Trophoblast cell (in vitro differentiated cells and primary cell): Measurements from ENCODE around the gene NEUROG1.

Source experiments
- DNase-seq, 2 donors: peaks; one replicate each; pipeline ENCODE4 v3.0.0-alpha.2; 2016
- H2AFZ ChIP-seq: 2 replicates; pipeline ENCODE4 v1.6.1; 2013; ENCODE audit warnings: low read length, moderate library complexity, mild to moderate bottlenecking; ENCODE audit not compliant: insufficient read depth, poor library complexity
- H2AK5ac ChIP-seq: 2 replicates; pipeline ENCODE4 v1.6.1; 2013; ENCODE audit warnings: mild to moderate bottlenecking, low read length
- H2BK120ac ChIP-seq: 2 replicates; pipeline ENCODE4 v1.6.1; 2013; ENCODE audit warnings: low read length, mild to moderate bottlenecking, moderate library complexity; ENCODE audit not compliant: insufficient read depth, poor library complexity
- H2BK12ac ChIP-seq: 2 replicates; pipeline ENCODE4 v1.6.1; 2013; ENCODE audit warnings: mild to moderate bottlenecking, low read length, moderate library complexity
- H2BK5ac ChIP-seq: 2 replicates; pipeline ENCODE4 v1.6.1; 2013; ENCODE audit warnings: low read length, low read depth, moderate library complexity, mild to moderate bottlenecking; ENCODE audit not compliant: poor library complexity
- H3K14ac ChIP-seq: 2 replicates; pipeline ENCODE4 v1.6.1; 2013; ENCODE audit warnings: mild to moderate bottlenecking, low read length
- H3K18ac ChIP-seq: 2 replicates; pipeline ENCODE4 v1.6.1; 2013; ENCODE audit warnings: mild to moderate bottlenecking, low read length
- H3K23ac ChIP-seq: 2 replicates; pipeline ENCODE4 v1.6.1; 2013; ENCODE audit warnings: low read length
- H3K27ac ChIP-seq: 2 replicates; pipeline ENCODE4 v1.5.1; 2013; ENCODE audit warnings: low read depth, mild to moderate bottlenecking, inconsistent platforms, low read length, moderate library complexity
- H3K27me3 ChIP-seq: 2 replicates; pipeline ENCODE4 v1.6.1; 2013; ENCODE audit warnings: inconsistent platforms, mild to moderate bottlenecking, low read length, moderate library complexity; ENCODE audit not compliant: insufficient read depth
- H3K36me3 ChIP-seq, 2 experiments: 1 replicate in 1 of 2; 2 replicates in 1 of 2; pipeline ENCODE4 v1.6.1; 2013; ENCODE audit warnings: low read length in 2 of 2, mild to moderate bottlenecking in 2 of 2, moderate library complexity in 1 of 2; ENCODE audit not compliant: insufficient read depth in 2 of 2, control insufficient read depth in 1 of 2
- H3K4ac ChIP-seq: 2 replicates; pipeline ENCODE4 v1.6.1; 2013; ENCODE audit warnings: low read depth, mild to moderate bottlenecking, low read length, moderate library complexity
- H3K4me1 ChIP-seq, 2 experiments: 1 replicate in 1 of 2; 2 replicates in 1 of 2; pipeline ENCODE4 v1.6.1; 2013; ENCODE audit warnings: low read length in 2 of 2, mild to moderate bottlenecking in 2 of 2, moderate library complexity in 1 of 2; ENCODE audit not compliant: insufficient read depth in 2 of 2, control insufficient read depth in 1 of 2
- H3K4me2 ChIP-seq: 2 replicates; pipeline ENCODE4 v1.6.1; 2013; ENCODE audit warnings: inconsistent platforms, mild to moderate bottlenecking, low read length, moderate library complexity
- H3K4me3 ChIP-seq: 2 replicates; pipeline ENCODE4 v1.5.1; 2013; ENCODE audit warnings: mild to moderate bottlenecking, low read depth, low read length, inconsistent platforms
- H3K79me1 ChIP-seq: one replicate; pipeline ENCODE4 v1.6.1; 2013; ENCODE audit warnings: low read length
- H3K79me2 ChIP-seq: 2 replicates; pipeline ENCODE4 v1.6.1; 2013; ENCODE audit warnings: low read length, mild to moderate bottlenecking; ENCODE audit not compliant: control insufficient read depth, insufficient read depth, poor library complexity
- H3K9ac ChIP-seq: 2 replicates; pipeline ENCODE4 v1.6.1; 2013; ENCODE audit warnings: mild to moderate bottlenecking, low read length
- H3K9me3 ChIP-seq: 2 replicates; pipeline ENCODE4 v1.6.1; 2013; ENCODE audit warnings: low read depth, mild to moderate bottlenecking, control low read depth, inconsistent platforms, low read length; ENCODE audit not compliant: insufficient read depth
- H4K12ac ChIP-seq: 2 replicates; pipeline ENCODE4 v1.6.1; 2013; ENCODE audit warnings: low read depth, mild to moderate bottlenecking, low read length, moderate library complexity
- H4K8ac ChIP-seq: 2 replicates; pipeline ENCODE4 v1.6.1; 2013; ENCODE audit warnings: low read depth, mild to moderate bottlenecking, low read length, moderate library complexity
- H4K91ac ChIP-seq: one replicate; pipeline ENCODE4 v1.6.1; 2013; ENCODE audit warnings: low read depth, mild to moderate bottlenecking, low read length, moderate library complexity
- WGBS: extraction: QIAGEN DNeasy Blood & Tissue Kit; methylation state at CpG from one replicate; pipeline ENCODE4 v1.1.7; 2013; ENCODE audit warnings: missing lambda C conversion rate; ENCODE audit not compliant: insufficient read length, insufficient coverage; ENCODE audit errors: extremely low coverage; 5-methylcytosine and 5-hydroxymethylcytosine counted together

The NEUROG1 gene

DNA sequence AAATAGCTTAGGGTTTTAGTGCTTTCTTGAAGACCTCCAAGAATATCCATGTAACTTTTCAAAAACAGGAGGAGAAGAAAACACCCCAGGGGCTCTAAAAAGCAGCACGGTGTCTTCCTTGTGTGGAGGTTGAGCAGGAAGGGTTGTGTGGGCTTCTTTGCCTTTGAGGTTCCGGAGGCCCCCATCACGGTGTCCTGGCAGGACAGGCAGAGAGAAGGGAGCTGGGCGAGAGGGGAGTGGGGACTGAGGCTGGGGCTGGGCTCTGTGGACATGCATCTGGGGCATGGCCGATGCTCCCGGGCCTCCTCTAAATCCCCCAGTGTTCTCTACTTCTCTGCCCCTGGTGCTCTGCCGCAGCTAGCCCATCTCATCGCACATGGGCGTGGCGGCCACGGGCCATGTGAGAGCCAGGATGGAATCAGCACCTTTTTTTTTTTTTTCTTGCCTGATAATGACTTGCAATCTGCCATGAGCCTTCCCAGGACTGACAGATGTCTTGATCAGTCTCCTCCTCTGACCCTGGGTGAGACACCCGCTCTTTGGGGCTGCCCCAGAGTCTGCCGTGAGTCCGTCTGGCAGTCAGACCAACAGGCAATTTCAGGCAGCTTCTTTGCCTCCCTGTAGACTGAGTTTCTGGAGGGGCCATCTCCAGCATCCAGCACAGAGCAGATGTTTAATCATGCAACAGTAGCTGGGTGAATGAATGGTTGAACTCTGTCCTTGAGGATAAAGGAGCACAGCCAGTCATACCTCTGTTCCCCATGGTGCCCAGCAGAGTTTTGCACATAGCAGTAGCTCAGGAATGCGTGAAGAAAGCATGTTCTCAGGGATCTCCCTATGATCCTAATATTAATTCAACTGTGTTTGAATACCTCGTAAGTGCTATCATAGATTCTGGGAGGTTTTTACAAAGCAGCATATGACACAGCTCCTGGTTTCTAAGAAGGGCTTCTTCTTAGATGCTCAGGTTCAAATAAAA, 30.9 kb upstream of the NEUROG1 start:
- Histone ChIP-seq H3K23ac (no peak overlapping the region), H3K9me3 (no peaks in the 10 kb centered on the region)

DNA sequence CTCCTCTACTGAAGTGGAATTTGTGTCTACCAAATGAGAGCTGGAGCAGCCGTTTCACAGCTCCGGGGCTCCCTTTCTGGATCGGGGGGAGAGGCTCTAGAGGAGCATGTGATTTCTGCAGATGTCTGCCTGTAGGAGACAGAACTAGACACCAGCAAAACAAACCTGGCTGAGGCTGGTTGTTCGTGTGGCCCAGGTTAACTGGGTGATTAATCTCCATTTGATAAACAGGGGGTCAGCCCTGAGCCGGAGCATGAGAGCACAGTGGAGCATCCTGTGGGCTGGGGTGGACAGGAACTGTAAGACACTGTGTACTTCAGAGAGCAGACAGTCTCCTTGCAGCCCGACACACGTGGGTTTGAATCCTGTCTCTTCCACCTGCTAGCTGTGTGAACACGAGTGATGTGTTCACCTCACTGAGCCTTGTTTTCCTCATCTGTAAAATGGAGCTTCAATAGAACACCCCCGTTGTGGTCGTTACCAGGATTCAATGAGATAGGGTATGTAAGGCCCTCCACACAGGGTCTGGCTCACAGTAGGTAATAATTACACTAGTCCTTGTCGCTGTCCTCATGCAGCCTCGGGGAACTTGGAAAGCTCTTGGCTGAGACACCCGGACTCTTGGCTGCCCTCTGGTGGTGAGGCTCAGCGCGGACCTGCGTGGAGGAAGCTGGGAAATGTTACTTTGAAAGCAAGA, 30.1 kb upstream of the NEUROG1 start:
- Histone ChIP-seq H3K27me3 (no peaks in the 10 kb centered on the region), H3K36me3 (no peaks in the 10 kb centered on the region), H4K12ac (no peak overlapping the region), H4K8ac (no peak overlapping the region), H3K4me3 (no peak overlapping the region), H3K9me3 (no peaks in the 10 kb centered on the region), H2AK5ac (no peak overlapping the region), H3K4ac (no peak overlapping the region), H3K4me2 (no peak overlapping the region), H2BK12ac (no peak overlapping the region), H3K79me2 (no peaks in the 10 kb centered on the region), H3K9ac (no peak overlapping the region), H4K91ac (no peak overlapping the region), H3K14ac (no peak overlapping the region), H3K4me1 (no peaks in the 10 kb centered on the region), H2BK5ac (no peak overlapping the region), H2BK120ac (no peak overlapping the region), H3K23ac (no peak overlapping the region), H3K79me1 (no peaks in the 10 kb centered on the region), H3K27ac (no peak overlapping the region), H2AFZ (no peak overlapping the region), H3K18ac (no peak overlapping the region)
- WGBS: no CpG with 5 or more reads among the region's 16 CpGs
- peak; percentile 51 to 80 for DNase-seq

More for the DNA sequence above, 30.9 kb upstream of the NEUROG1 start:
- no peak overlapping the region for H3K4me2 ChIP-seq
- H4K12ac ChIP-seq: no peak overlapping the region
- no peak overlapping the region for H3K4ac ChIP-seq
- no peak overlapping the region for H4K91ac ChIP-seq
- no peak overlapping the region for H3K18ac ChIP-seq
- H3K14ac ChIP-seq: no peak overlapping the region
- H3K79me1 ChIP-seq: no peaks in the 10 kb centered on the region
- no peak overlapping the region for H2BK12ac ChIP-seq
- no CpG with 5 or more reads among the region's 16 CpGs for WGBS
- DNase-seq: no peak
- H3K36me3 ChIP-seq: no peaks in the 10 kb centered on the region
- H3K27ac ChIP-seq: no peak overlapping the region
- H4K8ac ChIP-seq: no peak overlapping the region
- H3K4me1 ChIP-seq: no peaks in the 10 kb centered on the region
- no peak overlapping the region for H3K9ac ChIP-seq
- no peak overlapping the region for H2AFZ ChIP-seq
- H3K79me2 ChIP-seq: no peaks in the 10 kb centered on the region
- no peak overlapping the region for H3K4me3 ChIP-seq
- H2AK5ac ChIP-seq: no peak overlapping the region
- no peak overlapping the region for H2BK120ac ChIP-seq
- no peaks in the 10 kb centered on the region for H3K27me3 ChIP-seq
- H2BK5ac ChIP-seq: no peak overlapping the region

DNA sequence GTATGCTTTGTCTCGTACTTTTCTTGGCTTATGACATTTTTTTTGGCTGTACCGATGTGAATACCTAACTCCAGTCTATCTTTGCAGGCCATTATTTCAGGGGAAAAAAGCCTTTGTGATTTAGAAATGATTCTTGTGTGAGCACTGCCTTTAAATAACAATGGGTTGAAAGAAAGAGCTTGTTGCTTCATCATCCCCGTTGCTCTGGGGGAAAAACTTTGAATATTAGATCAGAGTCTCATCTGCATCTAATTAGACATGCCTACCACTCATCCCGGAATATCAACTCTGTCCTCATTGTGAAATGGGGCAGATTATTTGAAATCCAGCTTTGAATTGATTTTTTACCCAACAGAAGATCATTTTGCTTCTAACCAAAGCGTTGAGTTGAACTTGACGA, 29.5 kb upstream of the NEUROG1 start:
- Histone ChIP-seq H3K4ac (no peak overlapping the region), H3K23ac (no peak overlapping the region), H3K9me3 (no peaks in the 10 kb centered on the region), H3K9ac (no peak overlapping the region), H4K12ac (no peak overlapping the region), H3K4me3 (no peak overlapping the region), H2AK5ac (no peak overlapping the region), H2BK120ac (no peak overlapping the region), H4K91ac (no peak overlapping the region), H3K36me3 (no peaks in the 10 kb centered on the region), H3K79me1 (no peaks in the 10 kb centered on the region), H3K27ac (no peak overlapping the region), H2BK12ac (no peak overlapping the region), H4K8ac (no peak overlapping the region), H3K4me1 (no peaks in the 10 kb centered on the region), H3K4me2 (no peak overlapping the region), H3K18ac (no peak overlapping the region), H2AFZ (no peak overlapping the region), H2BK5ac (no peak overlapping the region), H3K14ac (no peak overlapping the region), H3K27me3 (no peaks in the 10 kb centered on the region), H3K79me2 (no peaks in the 10 kb centered on the region)
- DNase-seq: no peak
- no CpG with 5 or more reads among the region's 6 CpGs for WGBS

DNA sequence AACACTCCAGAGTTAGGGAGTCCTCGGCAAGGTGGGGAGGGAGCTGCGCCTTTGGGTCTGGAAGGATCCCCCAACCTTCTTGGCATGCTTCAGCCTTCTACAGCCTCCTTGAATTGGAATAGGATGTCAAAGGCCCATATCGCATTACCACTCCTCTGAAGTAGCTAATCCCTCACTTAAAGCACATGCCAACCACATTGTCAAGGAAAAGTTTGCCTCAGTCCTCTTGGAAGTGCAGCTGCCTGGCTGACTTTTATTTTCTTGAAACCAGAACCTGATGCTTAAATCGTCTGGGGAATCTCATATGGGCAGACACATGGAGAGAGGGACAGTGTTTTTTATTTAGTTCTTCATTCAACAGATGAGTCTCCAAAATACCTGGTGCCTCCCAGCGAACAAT, 28.6 kb upstream of the NEUROG1 start:
- Histone ChIP-seq H3K4me1 (no peaks in the 10 kb centered on the region), H2AK5ac (no peak overlapping the region), H2BK12ac (no peak overlapping the region), H4K8ac (no peak overlapping the region), H2BK120ac (no peak overlapping the region), H3K4me3 (peak overlapping the region; percentile 20), H3K27ac (no peak overlapping the region), H3K9ac (no peak overlapping the region), H3K4me2 (no peak overlapping the region), H3K36me3 (no peaks in the 10 kb centered on the region), H2BK5ac (no peak overlapping the region), H3K23ac (no peak overlapping the region), H3K4ac (no peak overlapping the region), H3K79me2 (no peaks in the 10 kb centered on the region), H3K9me3 (no peaks in the 10 kb centered on the region), H2AFZ (no peak overlapping the region), H4K12ac (no peak overlapping the region), H3K79me1 (no peaks in the 10 kb centered on the region), H3K18ac (no peak overlapping the region), H3K27me3 (no peaks in the 10 kb centered on the region), H4K91ac (no peak overlapping the region), H3K14ac (no peak overlapping the region)
- no CpG with 5 or more reads among the region's 5 CpGs for WGBS
- no peak for DNase-seq
